HepG2 (cell line): ENCODE measurements around the gene GSPT1. TPM values are rescaled to one million over a fixed set of nuclear protein-coding genes. Genes with fewer than 3 reads are reported as not detected.

Source experiments
- ATAC-seq: fragments of 200-7000 bp; cut with Tn5 transposase; 3 replicates; pipeline ENCODE4 v1.9.1; 2020; ENCODE audit warnings: mild to moderate bottlenecking, moderate library complexity
- Bru-seq: library from RNA; stranded (reverse); fragments of 400-500 nt; gene quantifications from one replicate; lab custom pipeline; 2021; lab: Mats Ljungman, UMichigan
- BruChase-seq, 2 experiments: library from RNA; stranded (reverse); fragments of 400-500 nt; gene quantifications; one replicate each; lab custom pipeline; 2021; lab: Mats Ljungman, UMichigan
- BruUV-seq: library from RNA; stranded (reverse); fragments of 400-500 nt; replicated peaks from 2 replicates; lab custom pipeline; 2021; lab: Mats Ljungman, UMichigan
- CTCF ChIA-PET: fragments of 300-600 bp; formaldehyde crosslinking; extraction: SDS; loops from one replicate; lab custom pipeline; 2021; ENCODE audit warnings: low total read pairs, inconsistent platforms, low intra/inter-chr PET ratio; lab: Yijun Ruan, JAX
- POLR2A ChIA-PET: fragments of 350-600 bp; sonication (Branson Sonifier 250); formaldehyde crosslinking; loops from one replicate; lab custom pipeline; 2020; ENCODE audit warnings: antibody characterized with exemption, inconsistent platforms; lab: Yijun Ruan, JAX
- DNase-seq: peaks from one replicate; pipeline ENCODE4 v3.0.0-alpha.2; 2015; ENCODE audit warnings: low spot score
- FAIRE-seq: peaks from 3 replicates; lab custom pipeline; 2011; peaks lifted over from hg19 to GRCh38; lab: Jason Lieb, UNC
- H2AFZ ChIP-seq: one replicate; pipeline ENCODE4 v1.6.1; 2011; ENCODE audit warnings: low read length, inconsistent platforms
- H3K27ac ChIP-seq: fragments of 300-600 bp; 3 replicates; pipeline ENCODE4 v1.8.0; 2011; ENCODE audit warnings: mixed run types, mild to moderate bottlenecking, mixed read lengths, low read length, inconsistent platforms; ENCODE audit not compliant: insufficient read depth; ENCODE audit errors: extremely low read length
- H3K27me3 ChIP-seq, 2 experiments: fragments of 200-600 bp in 1 of 2; 2 replicates in 1 of 2; 3 replicates in 1 of 2; pipeline versions ENCODE4 v1.6.0 to v1.8.0; 2011; ENCODE audit warnings: low read length in 2 of 2, mild to moderate bottlenecking in 2 of 2, moderate library complexity in 2 of 2, inconsistent platforms in 1 of 2; ENCODE audit not compliant: insufficient read depth in 2 of 2, control insufficient read depth in 1 of 2
- H3K36me3 ChIP-seq, 2 experiments: fragments of 200-600 bp in 1 of 2; replicated peaks in 1 of 2; 2 replicates in 1 of 2; 3 replicates in 1 of 2; pipeline versions ENCODE4 v1.5.1 to v1.8.0; 2011; ENCODE audit warnings: low read length in 2 of 2, inconsistent platforms in 1 of 2; ENCODE audit not compliant: insufficient read depth in 2 of 2, control insufficient read depth in 1 of 2
- H3K4me1 ChIP-seq: 2 replicates; pipeline ENCODE4 v1.5.1; 2012; ENCODE audit warnings: low read length, inconsistent platforms; ENCODE audit not compliant: insufficient read depth
- H3K4me2 ChIP-seq: 2 replicates; pipeline ENCODE4 v1.6.0; 2011; ENCODE audit warnings: low read depth, low read length, inconsistent platforms
- H3K4me3 ChIP-seq, 3 experiments: fragments of 200-600 bp in 1 of 3; sonication (generic), shearing (Covaris generic) in 1 of 3; replicated peaks in 1 of 3; 2 replicates each; pipeline ENCODE4 v1.5.1; 2011 to 2016; ENCODE audit warnings: low read length in 3 of 3, inconsistent platforms in 2 of 3, low read depth in 2 of 3, mild to moderate bottlenecking in 2 of 3, control low read depth in 1 of 3, mixed read lengths in 1 of 3; ENCODE audit not compliant: insufficient read depth in 1 of 3
- H3K79me2 ChIP-seq: one replicate; pipeline ENCODE4 v1.6.1; 2011; ENCODE audit warnings: low read length, inconsistent platforms; ENCODE audit not compliant: insufficient read depth
- H3K9ac ChIP-seq: 2 replicates; pipeline ENCODE4 v1.6.0; 2011; ENCODE audit warnings: mild to moderate bottlenecking, low read depth, low read length, inconsistent platforms; ENCODE audit not compliant: insufficient read depth
- H3K9me3 ChIP-seq: 2 replicates; pipeline ENCODE4 v1.5.1; 2012; ENCODE audit warnings: mild to moderate bottlenecking, low read length
- H4K20me1 ChIP-seq: 2 replicates; pipeline ENCODE4 v1.6.0; 2011; ENCODE audit warnings: inconsistent platforms, mild to moderate bottlenecking, low read length, moderate library complexity; ENCODE audit not compliant: insufficient read depth
- HOXA7 ChIP-seq: sonication (generic); formaldehyde crosslinking; IDR thresholded peaks from 2 replicates; pipeline ENCODE4 v1.8.1; 2022; ENCODE audit warnings: mild to moderate bottlenecking, missing genetic modification reagents, moderate library complexity
- MATR3 ChIP-seq: sonication (generic); formaldehyde crosslinking; IDR thresholded peaks from 2 replicates; pipeline ENCODE4 v1.4.0; 2020; ENCODE audit warnings: missing genetic modification reagents
- SALL1 ChIP-seq: sonication (generic); formaldehyde crosslinking; IDR thresholded peaks from 2 replicates; pipeline ENCODE4 v1.8.0; 2022; ENCODE audit warnings: mild to moderate bottlenecking, missing genetic modification reagents
- SRSF4 ChIP-seq: fragments of 200-400 bp; formaldehyde crosslinking; IDR thresholded peaks from one replicate; pipeline ENCODE4 v1.6.1; 2018; ENCODE audit warnings: mild to moderate bottlenecking, low read depth, low read length, moderate library complexity; ENCODE audit not compliant: poor library complexity, severe bottlenecking
- TCF7L2 ChIP-seq: IDR thresholded peaks from 2 replicates; pipeline ENCODE4 v1.6.1; 2011; ENCODE audit warnings: mild to moderate bottlenecking, low read depth, low read length, moderate library complexity
- THYN1 ChIP-seq: sonication (generic); formaldehyde crosslinking; IDR thresholded peaks from 2 replicates; pipeline ENCODE4 v1.8.1; 2023; ENCODE audit warnings: low read depth, mild to moderate bottlenecking, moderate library complexity, missing genetic modification reagents, borderline replicate concordance
- ZMYM3 ChIP-seq: sonication (generic); formaldehyde crosslinking; IDR thresholded peaks from 2 replicates; pipeline ENCODE4 v1.5.1; 2020; ENCODE audit warnings: mild to moderate bottlenecking, missing genetic modification reagents
- ZNF343 ChIP-seq: sonication (generic); formaldehyde crosslinking; IDR thresholded peaks from 2 replicates; pipeline ENCODE4 v1.4.0; 2020; ENCODE audit warnings: mild to moderate bottlenecking, missing genetic modification reagents
- ZNF382 ChIP-seq: sonication (generic); formaldehyde crosslinking; IDR thresholded peaks from 2 replicates; pipeline ENCODE4 v1.5.0; 2020; ENCODE audit warnings: missing genetic modification reagents, mild to moderate bottlenecking, borderline replicate concordance
- ZNF556 ChIP-seq: sonication (generic); formaldehyde crosslinking; IDR thresholded peaks from 2 replicates; pipeline ENCODE4 v1.4.0; 2020; ENCODE audit warnings: mild to moderate bottlenecking, missing genetic modification reagents, borderline replicate concordance
- WGBS: methylation state at CpG from one replicate; pipeline ENCODE4 v1.1.6; 2017; ENCODE audit warnings: low lambda C conversion rate; 5-methylcytosine and 5-hydroxymethylcytosine counted together
- in situ Hi-C: cut with HindIII; loops from 2 replicates; pipeline ENCODE4 v1.10.0; 2017; ENCODE audit warnings: low pct_unique_long_range_greater_than_20kb; ENCODE audit not compliant: extremely low pct_ligation_motif_present
- intact Hi-C: fragments of 100-400 bp; cut with micrococcal nuclease; formaldehyde crosslinking; loops from one replicate; pipeline ENCODE4 v1.10.0; 2022; ENCODE audit not compliant: unreplicated experiment
- long read RNA-seq, 2 experiments: library from RNA in 1 of 2; library from polyadenylated mRNA in 1 of 2; stranded (forward) in 1 of 2; unstranded in 1 of 2; transcript quantifications; one replicate each; pipeline ENCODE4 v2.0.0, GENCODE V29; 2019 to 2022
- polyA minus RNA-seq, 3 experiments: library from RNA; depleted of rRNA, polyadenylated mRNA; stranded (reverse); fragments of >200 nt; gene quantifications; 2 replicates each; pipeline ENCODE4 v1.2.3, GENCODE V29; 2011; ENCODE audit warnings: low replicate concordance in 1 of 3
- polyA plus RNA-seq, 8 experiments: library from polyadenylated mRNA; depleted of rRNA in 3 of 8; stranded (reverse) in 7 of 8; unstranded in 1 of 8; fragments of >200 nt; fragmentation: Illumina TruSeq in 4 of 8; extraction: Trizol in 4 of 8; gene quantifications; 2 replicates each; pipeline versions ENCODE4 v1.2.1 to v1.2.3, GENCODE V29; 2011 to 2016; ENCODE audit warnings: low read depth in 4 of 8, missing spikeins in 1 of 8, mixed read lengths in 1 of 8; ENCODE audit not compliant: insufficient read depth in 1 of 8
- total RNA-seq, 5 experiments: library from RNA; depleted of rRNA; stranded (reverse); fragments of >200 nt; fragmentation: Illumina TruSeq; extraction: Trizol; gene quantifications; 2 replicates each; pipeline ENCODE4 v1.2.3, GENCODE V29; 2016; ENCODE audit warnings: low read depth in 1 of 5
- TF ChIP-seq, protein P1 (sequence below): IDR thresholded peaks from 2 replicates; pipeline ENCODE4 v1.6.1; 2016; ENCODE audit warnings: missing biosample characterization, missing genetic modification reagents, low read depth
- TF ChIP-seq, protein P2 (sequence below): sonication (generic); formaldehyde crosslinking; IDR thresholded peaks from 2 replicates; pipeline ENCODE4 v1.4.0; 2020; ENCODE audit warnings: mild to moderate bottlenecking, missing genetic modification reagents

GSPT1 gene
- total RNA-seq (2016; rRNA removed; fragmentation: Illumina TruSeq; extraction: Trizol) (316 and 449 TPM in 2 replicates), polyA plus RNA-seq (2011; rRNA removed) (98.6 and 120 TPM in 2 replicates), polyA minus RNA-seq (2011; rRNA and poly(A)+ RNA removed; ENCODE audit: low replicate concordance) (49.8 and 61.5 TPM in 2 replicates), Bru-seq, nascent RNA (percentile 96 among the genes with signal in this experiment), BruChase-seq, experiment 1, labeled RNA remaining after a 6-hour chase (percentile 99 among the genes with signal in this experiment), BruChase-seq, experiment 2, labeled RNA remaining after a 2-hour chase (percentile 99 among the genes with signal in this experiment)
- total RNA-seq (2016; cell fraction: cytosol; rRNA removed; fragmentation: Illumina TruSeq; extraction: Trizol; ENCODE audit: low read depth): 142 and 166 TPM in 2 replicates
- 314 and 417 TPM in 2 replicates for total RNA-seq (2016; cell fraction: insoluble cytoplasmic fraction; rRNA removed; fragmentation: Illumina TruSeq; extraction: Trizol)
- total RNA-seq (2016; cell fraction: membrane; rRNA removed; fragmentation: Illumina TruSeq; extraction: Trizol): 280 and 333 TPM in 2 replicates
- 170 and 204 TPM in 2 replicates for total RNA-seq (2016; cell fraction: nucleus; rRNA removed; fragmentation: Illumina TruSeq; extraction: Trizol)
- polyA plus RNA-seq (2011; cell fraction: cytosol; rRNA removed): 55.3 and 92.7 TPM in 2 replicates
- 39.3 and 51.1 TPM in 2 replicates for polyA plus RNA-seq (2011; cell fraction: nucleus; rRNA removed)
- 194 and 213 TPM in 2 replicates for polyA plus RNA-seq (2012)
- polyA plus RNA-seq (2016; cell fraction: cytosol; fragmentation: Illumina TruSeq; extraction: Trizol; ENCODE audit: low read depth): 133 and 153 TPM in 2 replicates
- 441 and 497 TPM in 2 replicates for polyA plus RNA-seq (2016; cell fraction: insoluble cytoplasmic fraction; fragmentation: Illumina TruSeq; extraction: Trizol; ENCODE audit: low read depth)
- polyA plus RNA-seq (2016; cell fraction: membrane; fragmentation: Illumina TruSeq; extraction: Trizol; ENCODE audit: low read depth): 227 and 277 TPM in 2 replicates
- 226 and 252 TPM in 2 replicates for polyA plus RNA-seq (2016; cell fraction: nucleus; fragmentation: Illumina TruSeq; extraction: Trizol; ENCODE audit: insufficient read depth, low read depth)
- 151 and 204 TPM in 2 replicates for polyA minus RNA-seq (2011; cell fraction: cytosol; rRNA and poly(A)+ RNA removed)
- 104 and 140 TPM in 2 replicates for polyA minus RNA-seq (2011; cell fraction: nucleus; rRNA and poly(A)+ RNA removed)
- long read RNA-seq, experiment 1, full-length matches to known transcripts: 3 of 47 reads
- long read RNA-seq, experiment 1, partial matches to known transcripts: 35 of 47 reads
- long read RNA-seq, experiment 1, other reads (novel, unspliced or antisense): 9 of 47 reads
- long read RNA-seq, experiment 2, full-length matches to known transcripts: 289 of 651 reads
- long read RNA-seq, experiment 2, partial matches to known transcripts: 117 of 651 reads
- long read RNA-seq, experiment 2, other reads (novel, unspliced or antisense): 245 of 651 reads

DNA sequence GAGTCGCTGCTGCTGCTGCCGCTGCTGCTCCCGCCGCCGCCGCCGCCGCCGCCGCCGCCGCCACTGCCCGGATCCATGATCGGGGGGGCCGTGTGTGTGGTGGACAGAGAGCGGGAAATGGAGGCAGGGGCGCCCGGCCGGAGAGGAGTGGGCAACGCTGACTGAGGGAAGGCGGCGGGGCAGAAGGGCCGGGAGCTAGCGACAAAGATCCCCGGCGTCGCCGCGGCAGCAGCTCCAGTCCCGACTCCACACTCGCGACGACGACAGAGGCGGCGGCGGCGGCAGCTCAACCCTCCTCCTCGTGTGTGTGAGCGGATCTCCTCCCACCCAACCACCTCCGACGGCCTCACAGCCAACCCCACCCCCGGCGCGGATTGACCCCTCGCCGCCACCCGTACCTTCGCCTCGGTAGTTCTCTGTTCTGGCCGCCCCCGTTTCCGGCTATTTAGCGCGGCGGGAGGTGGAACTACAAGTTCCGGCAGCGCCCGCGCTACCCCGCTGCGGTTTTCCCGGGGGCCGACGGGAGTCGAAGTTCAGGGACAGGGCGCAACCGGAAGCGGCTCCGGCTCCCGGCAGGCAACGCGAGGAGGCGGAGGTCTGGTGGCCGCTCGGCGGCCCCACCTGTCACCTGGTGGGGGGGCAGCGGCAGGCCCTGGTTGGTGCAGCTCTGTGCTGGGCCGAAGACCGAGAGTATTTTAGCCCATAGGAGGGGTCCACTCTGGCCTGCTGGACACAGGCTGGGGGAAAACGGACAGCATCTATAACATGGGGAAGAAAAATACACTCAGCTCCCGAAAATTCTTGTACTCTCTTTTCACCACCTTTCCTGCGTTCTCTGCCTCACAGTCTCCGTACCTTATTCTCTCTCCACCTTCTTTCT lies at the start of gene GSPT1:
GSPT1 (minus strand) TSS at position 313 of the 880 bp plus-strand sequence; CDS start at position 77, 236 bp downstream.
- in situ Hi-C loops (no loop called here), intact Hi-C loops (loop anchor here (1.0 to 10.0 kb wide), 5 partner anchors 33 to 296 kb away; partner anchors contain the start of genes SNX29 and TXNDC11)
- under 1% methylated on average over 64 of the region's 84 CpGs for WGBS
- Histone ChIP-seq H3K9ac (peak within 1 kb of the TSS; percentile 95), H3K27me3 (no peaks in the 10 kb centered on the region; a peak in 1 of 5 replicates), H3K4me1 (peaks cover 48% of the 10 kb centered on the region), H3K4me2 (peak within 1 kb of the TSS; percentile 94), H4K20me1 (peaks cover 40% of the 10 kb centered on the region), H3K36me3 (no peaks in the 10 kb centered on the region; a peak in 2 of 5 replicates), H2AFZ (peak within 1 kb of the TSS; percentile 97), H3K4me3 (peak within 1 kb of the TSS; percentile 74 to 98 (median 97)), H3K27ac (peak within 1 kb of the TSS; percentile 94), H3K79me2 (peaks cover 45% of the 10 kb centered on the region), H3K9me3 (no peaks in the 10 kb centered on the region)
- peak; percentile 99 for DNase-seq
- CTCF ChIA-PET: no interaction called here
- POLR2A ChIA-PET: interaction anchor here (0.6 to 2.5 kb wide), 30 partner anchors 9 to 1396 kb away, joined by 3 to 25 read pairs (median 4); partner anchors contain the start of genes RSL1D1, SNX29, TXNDC11 and ZC3H7A
- no peak for FAIRE-seq
- ATAC-seq: peak; percentile 92
- TSS peak; percentile 28 for BruUV-seq
- peak; percentile 93; the same call in 1 of the 2 replicates for TF ChIP-seq THYN1 (CRISPR knock-in tag)
- TF ChIP-seq SRSF4: no peak
- TF ChIP-seq TCF7L2: no peak
- no peak for TF ChIP-seq HOXA7 (CRISPR knock-in tag)
- TF ChIP-seq MATR3 (CRISPR knock-in tag): no peak
- TF ChIP-seq SALL1 (CRISPR knock-in tag): peak; percentile 83; the same call in 1 of the 2 replicates
- no peak for TF ChIP-seq ZNF343
- no peak; the same call in none of the 2 replicates for TF ChIP-seq ZMYM3 (CRISPR knock-in tag)
- TF ChIP-seq, protein P1, sequence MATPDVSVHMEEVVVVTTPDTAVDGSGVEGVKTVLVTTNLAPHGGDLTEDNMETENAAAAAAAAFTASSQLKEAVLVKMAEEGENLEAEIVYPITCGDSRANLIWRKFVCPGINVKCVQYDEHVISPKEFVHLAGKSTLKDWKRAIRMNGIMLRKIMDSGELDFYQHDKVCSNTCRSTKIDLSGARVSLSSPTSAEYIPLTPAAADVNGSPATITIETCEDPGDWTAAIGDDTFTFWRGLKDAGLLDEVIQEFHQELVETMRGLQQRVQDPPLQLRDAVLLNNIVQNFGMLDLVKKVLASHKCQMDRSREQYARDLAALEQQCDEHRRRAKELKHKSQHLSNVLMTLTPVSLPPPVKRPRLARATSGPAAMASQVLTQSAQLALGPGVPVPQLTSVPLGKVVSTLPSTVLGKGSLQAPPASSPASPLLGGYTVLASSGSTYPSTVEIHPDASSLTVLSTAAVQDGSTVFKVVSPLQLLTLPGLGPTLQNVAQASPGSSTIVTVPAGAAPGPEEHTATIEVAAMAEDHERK (CRISPR knock-in tag): peak; percentile 81; the same call in 1 of the 2 replicates
- TF ChIP-seq, protein P2, sequence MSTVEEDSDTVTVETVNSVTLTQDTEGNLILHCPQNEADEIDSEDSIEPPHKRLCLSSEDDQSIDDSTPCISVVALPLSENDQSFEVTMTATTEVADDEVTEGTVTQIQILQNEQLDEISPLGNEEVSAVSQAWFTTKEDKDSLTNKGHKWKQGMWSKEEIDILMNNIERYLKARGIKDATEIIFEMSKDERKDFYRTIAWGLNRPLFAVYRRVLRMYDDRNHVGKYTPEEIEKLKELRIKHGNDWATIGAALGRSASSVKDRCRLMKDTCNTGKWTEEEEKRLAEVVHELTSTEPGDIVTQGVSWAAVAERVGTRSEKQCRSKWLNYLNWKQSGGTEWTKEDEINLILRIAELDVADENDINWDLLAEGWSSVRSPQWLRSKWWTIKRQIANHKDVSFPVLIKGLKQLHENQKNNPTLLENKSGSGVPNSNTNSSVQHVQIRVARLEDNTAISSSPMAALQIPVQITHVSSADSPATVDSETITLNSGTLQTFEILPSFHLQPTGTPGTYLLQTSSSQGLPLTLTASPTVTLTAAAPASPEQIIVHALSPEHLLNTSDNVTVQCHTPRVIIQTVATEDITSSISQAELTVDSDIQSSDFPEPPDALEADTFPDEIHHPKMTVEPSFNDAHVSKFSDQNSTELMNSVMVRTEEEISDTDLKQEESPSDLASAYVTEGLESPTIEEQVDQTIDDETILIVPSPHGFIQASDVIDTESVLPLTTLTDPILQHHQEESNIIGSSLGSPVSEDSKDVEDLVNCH (CRISPR knock-in tag): 0 out of 2 replicates have a peak, but pooled peaks have one; percentile 78
- no peak for TF ChIP-seq ZNF382 (CRISPR knock-in tag)
- peak; percentile 97 for TF ChIP-seq ZNF556 (CRISPR knock-in tag)
